Measurements from ENCODE around the gene ZNF41. TPM values are rescaled to one million over a fixed set of nuclear protein-coding genes. Genes with fewer than 3 reads are reported as not detected.

ZNF41 gene
- total RNA-seq, 1 experiment from 2014 or later, result 4.8 TPM

Other genes starting within 250 kb of the ZNF41 start
- gene ZNF157, start 112.6 kb downstream of the ZNF41 start, total RNA-seq (2014; rRNA removed; shearing (Covaris generic)), result 0.06 TPM in 1 of 2 replicates, not detected in the other
- gene ARAF, start 78.0 kb upstream of the ZNF41 start, total RNA-seq (2014; rRNA removed; shearing (Covaris generic)), result 18.4 and 20.3 TPM in 2 replicates
- 97.1 and 133 TPM in 2 replicates for gene TIMP1, start 99.2 kb upstream of the ZNF41 start, total RNA-seq (2014; rRNA removed; shearing (Covaris generic))
- not detected in 2 replicates for gene SYN1, start 136.6 kb upstream of the ZNF41 start, total RNA-seq (2014; rRNA removed; shearing (Covaris generic))
- 0.74 TPM in 1 of 2 replicates, not detected in the other for gene CFP, start 146.7 kb upstream of the ZNF41 start, total RNA-seq (2014; rRNA removed; shearing (Covaris generic))
- gene ELK1, start 167.3 kb upstream of the ZNF41 start, total RNA-seq (2014; rRNA removed; shearing (Covaris generic)), result 24.9 and 32.2 TPM in 2 replicates
- 145 TPM in 2 replicates for gene UXT, start 176.0 kb upstream of the ZNF41 start, total RNA-seq (2014; rRNA removed; shearing (Covaris generic))

Measured in Daoy (cell line).